ENCODE results near the gene ECPAS.

- TF ChIP-seq TCF7L2 (IDR thresholded peaks at IDR 0.05; ENCODE audit: borderline replicate concordance, extremely low read depth, insufficient read depth, insufficient read length) (no peak), ZNF274 (IDR thresholded peaks at IDR 0.05; ENCODE audit: low read depth, low read length) (no peak)
Measured at GRCh38 chr9:111350556-111350955, 133.6 kb downstream of the ECPAS start.

All from HCT116 (cell line).